ENCODE results near the gene CYB5RL. TPM values are rescaled to one million over a fixed set of nuclear protein-coding genes. Genes with fewer than 3 reads are reported as not detected.

CYB5RL gene
- total and polyA plus RNA-seq, 2 of the 13 experiments (the other 11 are each of a cell fraction or from before 2014, with no cell fraction given): 3.7 to 5.0 TPM

GRCh38 chr1:54227891-54228310 is 28.1 kb upstream of the CYB5RL start:
- no peak overlapping the region for H2AFZ ChIP-seq (ENCODE audit: low read length)

More at GRCh38 chr1:54227891-54228310, 28.1 kb upstream of the CYB5RL start:
- H3K27ac ChIP-seq (ENCODE audit: extremely low read length, insufficient read depth, low read length): no peak overlapping the region
- ATAC-seq (peak; percentile 9; the same call in 2 of the 3 replicates), DNase-seq (ENCODE audit: low spot score) (no peak), FAIRE-seq (no peak)
- TF ChIP-seq, protein P1, sequence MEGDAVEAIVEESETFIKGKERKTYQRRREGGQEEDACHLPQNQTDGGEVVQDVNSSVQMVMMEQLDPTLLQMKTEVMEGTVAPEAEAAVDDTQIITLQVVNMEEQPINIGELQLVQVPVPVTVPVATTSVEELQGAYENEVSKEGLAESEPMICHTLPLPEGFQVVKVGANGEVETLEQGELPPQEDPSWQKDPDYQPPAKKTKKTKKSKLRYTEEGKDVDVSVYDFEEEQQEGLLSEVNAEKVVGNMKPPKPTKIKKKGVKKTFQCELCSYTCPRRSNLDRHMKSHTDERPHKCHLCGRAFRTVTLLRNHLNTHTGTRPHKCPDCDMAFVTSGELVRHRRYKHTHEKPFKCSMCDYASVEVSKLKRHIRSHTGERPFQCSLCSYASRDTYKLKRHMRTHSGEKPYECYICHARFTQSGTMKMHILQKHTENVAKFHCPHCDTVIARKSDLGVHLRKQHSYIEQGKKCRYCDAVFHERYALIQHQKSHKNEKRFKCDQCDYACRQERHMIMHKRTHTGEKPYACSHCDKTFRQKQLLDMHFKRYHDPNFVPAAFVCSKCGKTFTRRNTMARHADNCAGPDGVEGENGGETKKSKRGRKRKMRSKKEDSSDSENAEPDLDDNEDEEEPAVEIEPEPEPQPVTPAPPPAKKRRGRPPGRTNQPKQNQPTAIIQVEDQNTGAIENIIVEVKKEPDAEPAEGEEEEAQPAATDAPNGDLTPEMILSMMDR (CRISPR knock-in tag; IDR thresholded peaks at IDR 0.05): 0 out of 2 replicates have a peak, but pooled peaks have one; percentile 4
- TF ChIP-seq, protein P2, sequence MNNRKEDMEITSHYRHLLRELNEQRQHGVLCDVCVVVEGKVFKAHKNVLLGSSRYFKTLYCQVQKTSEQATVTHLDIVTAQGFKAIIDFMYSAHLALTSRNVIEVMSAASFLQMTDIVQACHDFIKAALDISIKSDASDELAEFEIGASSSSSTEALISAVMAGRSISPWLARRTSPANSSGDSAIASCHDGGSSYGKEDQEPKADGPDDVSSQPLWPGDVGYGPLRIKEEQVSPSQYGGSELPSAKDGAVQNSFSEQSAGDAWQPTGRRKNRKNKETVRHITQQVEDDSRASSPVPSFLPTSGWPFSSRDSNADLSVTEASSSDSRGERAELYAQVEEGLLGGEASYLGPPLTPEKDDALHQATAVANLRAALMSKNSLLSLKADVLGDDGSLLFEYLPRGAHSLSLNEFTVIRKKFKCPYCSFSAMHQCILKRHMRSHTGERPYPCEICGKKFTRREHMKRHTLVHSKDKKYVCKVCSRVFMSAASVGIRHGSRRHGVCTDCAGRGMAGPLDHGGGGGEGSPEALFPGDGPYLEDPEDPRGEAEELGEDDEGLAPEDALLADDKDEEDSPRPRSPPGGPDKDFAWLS (CRISPR knock-in tag; IDR thresholded peaks at IDR 0.05; ENCODE audit: borderline replicate concordance): no peak
- H3K4me2 ChIP-seq (ENCODE audit: low read depth, low read length): no peak overlapping the region
- no peaks in the 10 kb centered on the region for H3K79me2 ChIP-seq (ENCODE audit: insufficient read depth, low read length)
- CTCF ChIA-PET (ENCODE audit: low intra/inter-chr PET ratio, low total read pairs): no interaction called here
- H3K36me3 ChIP-seq (replicated peaks in 1 of 2; ENCODE audit: control insufficient read depth in 1 of 2, insufficient read depth in 2 of 2, low read length in 2 of 2): peaks cover 2 to 5% of the 10 kb centered on the region in 2 experiments; a peak in 1 of 5 replicates
- H3K27me3 ChIP-seq (ENCODE audit: control insufficient read depth in 1 of 2, insufficient read depth in 2 of 2, low read length in 2 of 2): no peaks in the 10 kb centered on the region
- intact Hi-C loops (cut with micrococcal nuclease; ENCODE audit: unreplicated experiment) (no loop called here), in situ Hi-C loops (cut with HindIII; ENCODE audit: extremely low pct_ligation_motif_present, low pct_unique_long_range_greater_than_20kb) (no loop called here)
- H4K20me1 ChIP-seq (ENCODE audit: insufficient read depth, low read length): no peaks in the 10 kb centered on the region
- no peak overlapping the region for H3K4me3 ChIP-seq (replicated peaks in 1 of 3; ENCODE audit: insufficient read depth in 1 of 3, low read depth in 2 of 3, low read length in 3 of 3)
- BruUV-seq (replicated peaks): no TSS peak
- POLR2A ChIA-PET: no interaction called here
- 94% methylated on average over 13 of the region's 17 CpGs for WGBS (ENCODE audit: low lambda C conversion rate)
- no peaks in the 10 kb centered on the region for H3K9me3 ChIP-seq (ENCODE audit: low read length)
- H3K9ac ChIP-seq (ENCODE audit: insufficient read depth, low read depth, low read length): no peak overlapping the region
- H3K4me1 ChIP-seq (ENCODE audit: insufficient read depth, low read length): no peaks in the 10 kb centered on the region
